ENCODE data around the gene THEM5.

DNA sequence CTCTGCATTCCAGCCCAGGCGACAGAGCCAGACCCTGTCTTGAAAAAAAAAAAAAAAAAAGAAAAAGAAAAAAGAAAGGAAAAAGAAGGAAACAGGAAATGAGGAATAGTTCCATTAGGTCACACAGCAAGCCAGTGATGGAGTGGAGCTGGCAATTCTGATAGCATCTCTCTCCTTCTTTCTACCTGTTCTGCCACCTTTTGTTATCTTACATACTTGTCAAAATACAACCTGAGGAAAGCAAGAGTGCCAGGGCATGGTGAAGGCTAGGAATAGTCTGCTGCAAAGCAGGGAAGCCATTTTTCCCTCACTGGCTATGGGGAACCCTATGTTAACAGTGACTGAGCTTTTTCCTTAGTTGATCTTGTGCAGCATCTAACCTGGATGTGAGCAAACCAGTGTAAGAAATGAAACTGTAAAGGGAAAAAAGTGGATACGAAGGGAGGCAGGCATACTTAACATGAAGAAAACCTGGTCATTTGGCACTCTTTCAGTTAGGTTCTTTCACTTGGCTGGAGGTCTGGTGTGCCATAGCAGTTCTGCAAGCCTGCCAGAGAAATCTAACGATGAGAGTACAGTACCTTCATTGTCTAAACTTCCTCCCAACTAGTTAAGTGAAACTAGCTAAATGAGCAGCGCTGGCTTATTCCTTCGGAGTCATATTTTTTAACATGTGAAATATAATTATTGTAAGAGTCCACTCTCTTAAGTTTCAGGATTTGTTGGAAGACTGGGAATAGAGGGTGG is 17.9 kb upstream of the THEM5 start:
- TF ChIP-seq, protein P1, sequence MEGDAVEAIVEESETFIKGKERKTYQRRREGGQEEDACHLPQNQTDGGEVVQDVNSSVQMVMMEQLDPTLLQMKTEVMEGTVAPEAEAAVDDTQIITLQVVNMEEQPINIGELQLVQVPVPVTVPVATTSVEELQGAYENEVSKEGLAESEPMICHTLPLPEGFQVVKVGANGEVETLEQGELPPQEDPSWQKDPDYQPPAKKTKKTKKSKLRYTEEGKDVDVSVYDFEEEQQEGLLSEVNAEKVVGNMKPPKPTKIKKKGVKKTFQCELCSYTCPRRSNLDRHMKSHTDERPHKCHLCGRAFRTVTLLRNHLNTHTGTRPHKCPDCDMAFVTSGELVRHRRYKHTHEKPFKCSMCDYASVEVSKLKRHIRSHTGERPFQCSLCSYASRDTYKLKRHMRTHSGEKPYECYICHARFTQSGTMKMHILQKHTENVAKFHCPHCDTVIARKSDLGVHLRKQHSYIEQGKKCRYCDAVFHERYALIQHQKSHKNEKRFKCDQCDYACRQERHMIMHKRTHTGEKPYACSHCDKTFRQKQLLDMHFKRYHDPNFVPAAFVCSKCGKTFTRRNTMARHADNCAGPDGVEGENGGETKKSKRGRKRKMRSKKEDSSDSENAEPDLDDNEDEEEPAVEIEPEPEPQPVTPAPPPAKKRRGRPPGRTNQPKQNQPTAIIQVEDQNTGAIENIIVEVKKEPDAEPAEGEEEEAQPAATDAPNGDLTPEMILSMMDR (conservative IDR thresholded peaks at IDR 0.05 in 1 of 2, IDR thresholded peaks at IDR 0.05 in 1 of 2; ENCODE audit: extremely low read depth in 1 of 2, insufficient read depth in 1 of 2, low read depth in 1 of 2, low read length in 2 of 2), result no peak
- no peak for TF ChIP-seq EZH2 (IDR thresholded peaks at IDR 0.05; ENCODE audit: borderline replicate concordance, low read length)

Measured in mammary epithelial cell (primary cell).